ENCODE results near the gene CPB2. TPM values are rescaled to one million over a fixed set of nuclear protein-coding genes. Genes with fewer than 3 reads are reported as not detected.

Gene CPB2
- polyA plus RNA-seq, 1 donor (not counting 4 experiments of a cell fraction or from before 2014, with no cell fraction given), result 0.26 TPM

DNA sequence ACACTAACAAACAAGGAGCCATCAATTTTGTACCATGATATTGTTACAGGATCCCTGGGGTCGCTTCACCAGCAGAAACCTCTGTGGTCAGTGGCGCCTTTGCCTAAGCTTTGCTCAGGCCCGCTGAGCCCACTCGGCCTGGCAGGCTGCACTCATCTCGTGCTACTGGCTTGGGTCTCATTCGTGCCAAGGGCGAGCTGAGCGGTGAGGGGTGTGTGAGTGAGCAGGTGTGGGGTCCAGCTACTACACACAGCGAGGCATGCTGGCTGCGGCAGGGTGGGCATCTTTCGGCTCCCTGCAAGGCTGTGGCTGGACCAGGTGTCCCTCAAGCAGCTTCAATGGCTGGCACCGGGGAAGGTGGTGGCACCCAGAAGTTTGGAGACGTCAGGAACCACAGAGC, 19.1 kb downstream of the CPB2 start:
- dilution Hi-C loops (cut with MboI; ENCODE audit: extremely low pct_ligation_motif_present, low sequenced_read_pairs), result no loop called here
- no peak for FAIRE-seq
- Histone ChIP-seq H2AFZ (ENCODE audit: control insufficient read depth, low read length) (no peak overlapping the region), H3K4me2 (ENCODE audit: control insufficient read depth, extremely low read depth, insufficient read depth, low read depth, low read length) (no peak overlapping the region), H3K9ac (ENCODE audit: control insufficient read depth, extremely low read depth, insufficient read depth, low read length) (no peak overlapping the region), H3K27ac (ENCODE audit: control insufficient read depth, insufficient read depth, low read length) (no peak overlapping the region), H3K4me1 (ENCODE audit: control insufficient read depth, extremely low read depth, insufficient read depth, low read length) (no peaks in the 10 kb centered on the region), H3K9me1 (ENCODE audit: control insufficient read depth, extremely low read depth, insufficient read depth, low read length) (no peaks in the 10 kb centered on the region), H3K4me3 (ENCODE audit: control insufficient read depth in 2 of 3, extremely low read depth in 1 of 3, insufficient read depth in 2 of 3, low read depth in 1 of 3, low read length in 3 of 3) (no peak overlapping the region), H3K36me3 (ENCODE audit: control insufficient read depth in 2 of 2, extremely low read depth in 1 of 2, insufficient read depth in 2 of 2, low read length in 2 of 2) (no peaks in the 10 kb centered on the region), H3K79me2 (ENCODE audit: control insufficient read depth, insufficient read depth, low read length) (no peaks in the 10 kb centered on the region), H4K20me1 (ENCODE audit: control insufficient read depth, extremely low read depth, insufficient read depth, low read length) (no peaks in the 10 kb centered on the region), H3K9me3 (ENCODE audit: control insufficient read depth, low read depth, low read length) (no peaks in the 10 kb centered on the region), H3K27me3 (ENCODE audit: control insufficient read depth, extremely low read depth, insufficient read depth, low read length) (no peaks in the 10 kb centered on the region)
- TF ChIP-seq CTCF (optimal IDR thresholded peaks at IDR 0.05 in 1 of 3, IDR thresholded peaks at IDR 0.05 in 1 of 3, conservative IDR thresholded peaks at IDR 0.05 in 1 of 3; ENCODE audit: extremely low read depth in 1 of 3, insufficient read depth in 2 of 3, low read length in 3 of 3), result no peak
- no peak for TF ChIP-seq EZH2 (IDR thresholded peaks at IDR 0.05; ENCODE audit: low read length)
- no peak for DNase-seq (ENCODE audit: low read depth, low spot score)

DNA sequence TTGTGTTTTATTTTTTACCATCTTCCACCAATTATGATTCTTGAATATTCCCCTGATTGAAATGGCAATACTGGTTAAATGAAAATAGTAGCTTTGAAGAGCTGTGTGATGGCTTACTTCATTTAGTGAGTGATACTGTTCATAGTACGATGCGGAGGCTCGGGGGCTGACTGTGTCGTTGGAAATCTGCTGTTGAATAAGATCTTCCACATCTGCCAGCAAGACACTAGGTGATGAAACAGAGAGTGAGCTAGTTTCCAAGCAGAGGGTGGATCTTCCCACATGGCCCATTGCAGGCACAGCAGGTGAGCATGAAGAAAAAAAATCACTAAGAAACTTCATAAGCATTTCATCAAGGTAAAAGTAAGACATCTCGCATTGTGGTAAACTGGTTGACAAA, 22.5 kb downstream of the CPB2 start:
- H3K9ac ChIP-seq (ENCODE audit: control insufficient read depth, extremely low read depth, insufficient read depth, low read length), result no peak overlapping the region
- no peaks in the 10 kb centered on the region for H3K9me3 ChIP-seq (ENCODE audit: control insufficient read depth, low read depth, low read length)
- no peaks in the 10 kb centered on the region for H3K9me1 ChIP-seq (ENCODE audit: control insufficient read depth, extremely low read depth, insufficient read depth, low read length)
- H3K4me3 ChIP-seq (ENCODE audit: control insufficient read depth in 2 of 3, extremely low read depth in 1 of 3, insufficient read depth in 2 of 3, low read depth in 1 of 3, low read length in 3 of 3), result no peak overlapping the region
- H3K36me3 ChIP-seq (ENCODE audit: control insufficient read depth in 2 of 2, extremely low read depth in 1 of 2, insufficient read depth in 2 of 2, low read length in 2 of 2), result no peaks in the 10 kb centered on the region
- H3K4me1 ChIP-seq (ENCODE audit: control insufficient read depth, extremely low read depth, insufficient read depth, low read length), result no peaks in the 10 kb centered on the region
- H3K27ac ChIP-seq (ENCODE audit: control insufficient read depth, insufficient read depth, low read length), result no peak overlapping the region
- H4K20me1 ChIP-seq (ENCODE audit: control insufficient read depth, extremely low read depth, insufficient read depth, low read length), result no peaks in the 10 kb centered on the region
- FAIRE-seq (no peak), DNase-seq (ENCODE audit: low read depth, low spot score) (no peak)
- no peak overlapping the region for H3K4me2 ChIP-seq (ENCODE audit: control insufficient read depth, extremely low read depth, insufficient read depth, low read depth, low read length)
- no peaks in the 10 kb centered on the region for H3K79me2 ChIP-seq (ENCODE audit: control insufficient read depth, insufficient read depth, low read length)
- H3K27me3 ChIP-seq (ENCODE audit: control insufficient read depth, extremely low read depth, insufficient read depth, low read length), result no peaks in the 10 kb centered on the region
- H2AFZ ChIP-seq (ENCODE audit: control insufficient read depth, low read length), result no peak overlapping the region
- dilution Hi-C loops (cut with MboI; ENCODE audit: extremely low pct_ligation_motif_present, low sequenced_read_pairs), result no loop called here
- no peak for TF ChIP-seq EZH2 (IDR thresholded peaks at IDR 0.05; ENCODE audit: low read length)
- no peak for TF ChIP-seq CTCF (optimal IDR thresholded peaks at IDR 0.05 in 1 of 3, IDR thresholded peaks at IDR 0.05 in 1 of 3, conservative IDR thresholded peaks at IDR 0.05 in 1 of 3; ENCODE audit: extremely low read depth in 1 of 3, insufficient read depth in 2 of 3, low read length in 3 of 3)
